GM18498 (cell line): ENCODE results near the gene MTERF1.
"Not testable (repeated sequence)": the region's sequence is repeated elsewhere in the genome, so short reads cannot be mapped to it uniquely, and the experiment has no call there.

Source experiments
- ATAC-seq: cut with Tn5 transposase; IDR thresholded peaks from one replicate; pipeline ENCODE4 v1.9.1; 2021; ENCODE audit warnings: mild to moderate bottlenecking, moderate library complexity; ENCODE audit not compliant: unreplicated experiment

MTERF1 gene, protein sequence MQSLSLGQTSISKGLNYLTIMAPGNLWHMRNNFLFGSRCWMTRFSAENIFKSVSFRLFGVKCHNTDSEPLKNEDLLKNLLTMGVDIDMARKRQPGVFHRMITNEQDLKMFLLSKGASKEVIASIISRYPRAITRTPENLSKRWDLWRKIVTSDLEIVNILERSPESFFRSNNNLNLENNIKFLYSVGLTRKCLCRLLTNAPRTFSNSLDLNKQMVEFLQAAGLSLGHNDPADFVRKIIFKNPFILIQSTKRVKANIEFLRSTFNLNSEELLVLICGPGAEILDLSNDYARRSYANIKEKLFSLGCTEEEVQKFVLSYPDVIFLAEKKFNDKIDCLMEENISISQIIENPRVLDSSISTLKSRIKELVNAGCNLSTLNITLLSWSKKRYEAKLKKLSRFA

DNA sequence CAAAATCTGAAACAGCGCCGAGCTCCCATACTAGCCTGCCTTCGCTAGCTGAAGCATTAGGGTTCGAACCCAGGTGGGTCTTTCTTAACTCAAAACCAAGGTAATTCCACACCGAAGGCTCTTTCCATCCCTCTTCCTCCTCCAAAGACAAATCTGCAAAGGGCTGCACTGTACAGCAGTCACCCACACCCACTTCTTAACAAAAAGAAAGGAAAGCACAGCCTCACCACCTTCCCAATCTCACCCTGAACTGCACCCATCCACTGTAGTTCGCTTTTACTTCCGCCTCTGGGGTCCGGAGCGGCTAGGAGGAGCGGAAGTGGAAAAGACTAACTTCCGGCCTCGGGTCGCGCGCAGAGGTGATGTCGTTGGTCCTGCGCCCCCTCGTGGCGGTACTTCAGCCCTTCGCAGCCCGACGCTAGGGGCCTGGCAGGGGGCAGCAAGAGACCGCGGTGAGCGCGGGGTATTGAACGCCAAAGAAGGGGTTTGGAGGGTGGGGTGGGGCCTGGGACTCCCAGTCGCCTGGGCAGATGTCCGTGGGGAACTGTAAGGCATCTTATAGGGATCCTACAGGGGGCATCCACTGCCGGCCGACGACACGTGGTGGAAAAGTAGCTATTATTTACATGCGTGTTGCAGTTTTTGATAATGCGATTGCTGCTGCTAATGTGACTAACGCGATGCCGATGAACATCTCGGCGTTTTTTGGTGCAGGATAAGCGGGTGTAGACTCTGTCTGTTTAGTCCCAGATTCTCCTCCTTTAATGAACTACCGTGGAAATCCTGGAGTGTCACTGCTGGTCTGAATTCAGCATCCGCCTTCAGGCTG, at the start of gene MTERF1:
MTERF1 (minus strand) TSS at position 290 of the 829 bp plus-strand sequence. CDS start 619 bp downstream, outside the sequence.
- peak; percentile 98 for ATAC-seq

DNA sequence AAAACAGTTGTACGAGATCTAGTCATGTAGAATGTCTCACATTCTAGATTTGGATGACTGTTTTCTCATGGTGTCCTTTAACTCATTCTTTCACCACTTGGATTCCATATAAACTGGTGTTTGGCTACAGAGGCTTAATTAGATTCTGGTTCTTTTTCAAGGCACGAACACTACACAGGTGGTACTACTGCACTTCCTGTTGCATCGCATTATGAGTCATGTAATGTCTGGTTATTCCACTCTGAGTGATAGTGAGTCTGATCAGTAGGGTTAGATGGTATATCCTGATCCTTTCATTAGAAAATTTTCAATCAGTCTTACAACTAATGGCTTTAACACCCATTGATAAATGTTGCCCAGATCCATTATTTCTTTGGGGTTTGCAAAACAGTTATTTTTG, 49.0 kb upstream of the MTERF1 start:
- peak; percentile 62 for ATAC-seq

DNA sequence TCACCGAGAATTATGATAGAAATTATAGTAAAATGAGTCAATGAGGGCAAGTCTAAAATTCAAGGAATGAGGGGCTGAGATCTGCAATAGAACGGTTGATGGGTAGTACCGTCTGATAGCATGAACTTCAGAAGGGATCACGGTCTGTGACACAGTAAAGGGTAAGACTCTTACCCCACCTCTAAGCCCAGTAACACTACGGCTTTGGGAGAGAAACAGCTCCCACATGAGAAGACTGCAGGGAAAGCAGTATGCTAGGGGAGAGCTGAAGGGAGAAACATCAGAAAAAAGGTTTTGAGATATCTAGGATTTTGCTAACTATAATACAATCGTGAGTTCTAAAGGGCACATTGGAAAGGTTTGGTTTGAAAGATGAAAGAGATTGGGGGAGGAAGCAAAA, 47.4 kb upstream of the MTERF1 start:
- no peak for ATAC-seq

DNA sequence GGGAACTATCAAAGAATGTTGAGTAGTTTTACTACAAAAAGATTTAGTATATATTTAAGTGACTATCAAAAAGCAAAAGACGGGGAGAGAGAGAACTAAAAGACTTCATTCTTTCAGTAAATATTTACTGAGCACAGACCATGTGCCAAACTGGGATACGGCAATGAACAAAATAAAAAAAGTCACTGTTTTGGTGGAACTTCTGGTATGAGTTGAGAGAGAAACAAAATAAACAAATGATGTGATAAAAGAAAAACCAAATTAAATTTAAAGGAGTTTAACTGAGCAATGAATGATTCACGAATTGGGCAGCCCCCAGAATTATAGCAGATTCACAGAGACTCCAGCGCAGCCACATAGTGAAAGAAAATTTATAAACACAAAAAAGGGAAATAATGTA, 42.4 kb upstream of the MTERF1 start:
- no peak for ATAC-seq

DNA sequence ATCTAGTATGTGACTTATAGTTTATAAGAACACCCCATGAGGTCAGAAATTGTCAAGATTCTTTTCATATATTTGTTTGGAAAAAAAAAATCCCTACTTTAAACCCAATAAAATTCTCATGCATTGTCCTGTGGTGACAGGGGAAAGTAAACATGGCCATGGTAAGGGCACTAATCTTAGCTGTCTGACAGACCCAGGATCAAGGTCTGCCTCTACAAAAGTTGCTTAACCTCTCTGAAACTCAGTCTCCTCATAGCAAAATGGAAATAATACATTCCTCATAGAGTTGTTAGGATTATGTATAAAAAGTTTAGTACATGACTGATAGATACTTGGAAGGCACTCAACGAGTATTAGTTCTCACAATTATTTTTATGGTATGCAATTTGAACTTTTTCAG, 37.9 kb upstream of the MTERF1 start:
- no peak for ATAC-seq

DNA sequence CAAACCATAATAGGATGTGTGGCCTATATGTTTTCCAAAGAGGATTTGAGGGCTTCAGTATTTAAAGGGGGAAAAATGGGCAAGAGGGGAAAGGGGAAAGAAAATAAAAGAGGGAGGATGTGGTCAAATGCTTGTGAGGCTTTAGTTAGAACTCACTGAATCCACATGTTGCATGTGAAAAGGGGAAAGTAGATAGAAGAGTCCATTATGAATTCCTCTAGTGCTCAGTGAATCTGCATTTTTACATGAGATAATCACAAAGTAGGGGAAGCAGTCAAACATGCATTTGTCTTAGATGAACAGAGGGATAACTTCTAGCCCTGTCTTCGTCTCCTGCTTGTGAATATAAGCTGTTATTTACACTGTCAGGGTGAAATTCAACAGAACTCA, 35.5 kb upstream of the MTERF1 start:
- no peak for ATAC-seq

DNA sequence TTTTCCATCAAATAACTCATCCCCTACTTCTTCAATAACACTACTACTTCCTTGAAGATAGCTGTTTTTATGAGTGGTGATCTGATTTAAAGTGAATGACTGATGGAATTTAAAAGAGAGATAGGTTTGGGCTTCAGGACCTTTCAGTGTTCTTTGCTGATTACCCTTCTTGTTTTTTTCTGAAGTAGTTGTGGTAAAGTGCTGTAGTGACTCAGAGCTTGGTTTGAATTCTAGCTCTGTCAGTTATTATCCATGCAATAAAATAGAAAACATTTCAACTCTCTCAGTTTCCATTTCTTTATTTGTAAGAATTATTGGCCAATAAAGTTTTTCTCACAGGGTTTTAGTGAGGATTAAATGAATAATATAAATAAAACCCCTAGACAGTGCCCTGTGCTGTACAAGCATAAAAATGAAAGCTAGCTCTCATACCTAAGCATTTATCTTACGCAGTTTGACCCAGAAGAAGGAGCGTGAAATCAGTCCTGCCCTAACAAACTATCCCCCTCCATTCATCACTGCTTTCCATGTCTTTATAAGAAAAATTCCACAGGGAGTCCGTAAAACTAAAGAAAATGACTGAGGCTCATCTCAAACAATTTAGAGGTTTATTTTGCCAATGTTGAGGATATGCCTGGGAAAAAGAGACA, 35.0 kb upstream of the MTERF1 start:
- ATAC-seq = no peak

DNA sequence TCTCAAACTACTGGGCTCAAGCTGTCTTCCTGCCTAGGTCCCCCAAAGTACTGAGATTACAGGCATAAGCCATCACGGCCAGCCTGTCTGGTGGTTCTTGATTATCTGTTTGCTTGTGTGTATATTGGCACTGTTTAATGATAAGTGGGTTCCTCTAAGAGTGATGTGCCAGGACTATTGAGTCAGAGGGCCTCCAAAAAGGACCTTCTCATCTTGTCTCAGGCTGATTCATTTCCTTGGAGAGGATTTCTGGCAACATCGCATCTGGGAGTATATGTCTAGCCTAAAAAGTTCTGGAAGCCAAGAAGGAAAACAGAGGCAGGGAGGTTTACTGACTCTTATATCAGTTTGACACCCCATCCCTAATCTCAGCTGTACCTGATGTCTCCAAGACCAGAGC, 33.1 kb upstream of the MTERF1 start:
- no peak for ATAC-seq

DNA sequence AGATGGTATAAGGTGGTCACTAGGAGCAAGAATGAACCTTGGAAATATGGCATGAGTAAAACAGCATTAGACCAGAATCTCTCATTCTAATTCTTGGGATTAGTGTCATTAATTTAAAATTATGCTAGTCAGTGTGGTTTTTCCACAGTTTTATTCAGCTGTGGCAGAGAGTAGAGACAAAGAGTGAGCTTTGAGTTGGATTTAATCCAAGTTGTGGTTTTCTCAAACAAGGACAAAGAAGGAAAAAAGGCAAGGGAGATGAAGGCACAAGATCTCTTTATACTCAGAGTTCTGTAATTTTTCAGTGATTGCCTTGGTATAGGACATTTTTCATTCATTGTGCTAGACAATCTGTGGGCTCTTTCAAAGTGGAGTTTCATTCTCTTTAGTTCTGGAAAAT, 32.0 kb upstream of the MTERF1 start:
- ATAC-seq = no peak

DNA sequence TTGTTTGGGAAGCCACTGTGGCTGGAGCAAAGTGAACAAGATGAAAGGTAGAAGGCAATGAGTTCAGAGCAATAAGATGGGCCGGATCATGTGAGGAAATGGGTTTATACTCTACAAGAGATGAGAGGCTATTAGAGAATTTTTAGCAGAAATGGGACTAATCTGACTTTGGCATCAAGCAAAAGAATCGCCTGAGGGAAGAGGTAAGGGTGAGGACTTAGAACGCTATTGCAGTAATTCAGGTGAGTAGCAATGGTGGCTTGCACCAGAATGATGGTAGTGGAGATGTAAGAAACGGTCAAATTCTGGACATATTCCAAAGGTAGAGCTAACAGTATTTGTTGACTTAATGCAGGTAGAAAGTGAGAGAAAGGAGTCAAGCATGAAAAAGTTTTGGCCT, 30.6 kb upstream of the MTERF1 start:
- no peak for ATAC-seq

DNA sequence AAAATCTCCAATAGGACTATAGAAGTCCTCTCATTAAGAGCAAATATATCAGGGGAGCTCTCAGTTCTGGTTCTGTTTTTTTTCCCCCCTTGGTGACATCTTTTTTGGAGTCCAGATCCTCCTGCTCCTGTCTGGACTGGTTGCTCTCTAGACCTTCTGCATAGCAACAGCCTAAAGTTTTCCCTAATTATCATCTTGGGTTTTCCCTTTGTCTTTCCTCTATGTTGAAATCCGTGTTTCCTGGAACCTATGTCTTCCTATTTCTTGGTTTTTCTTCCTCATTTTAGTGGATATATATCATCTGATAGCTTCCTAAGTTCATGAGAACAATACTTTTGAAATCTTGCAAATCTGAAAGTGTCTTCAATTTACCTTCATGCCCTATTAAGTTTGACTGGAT, 29.7 kb upstream of the MTERF1 start:
- no peak for ATAC-seq

DNA sequence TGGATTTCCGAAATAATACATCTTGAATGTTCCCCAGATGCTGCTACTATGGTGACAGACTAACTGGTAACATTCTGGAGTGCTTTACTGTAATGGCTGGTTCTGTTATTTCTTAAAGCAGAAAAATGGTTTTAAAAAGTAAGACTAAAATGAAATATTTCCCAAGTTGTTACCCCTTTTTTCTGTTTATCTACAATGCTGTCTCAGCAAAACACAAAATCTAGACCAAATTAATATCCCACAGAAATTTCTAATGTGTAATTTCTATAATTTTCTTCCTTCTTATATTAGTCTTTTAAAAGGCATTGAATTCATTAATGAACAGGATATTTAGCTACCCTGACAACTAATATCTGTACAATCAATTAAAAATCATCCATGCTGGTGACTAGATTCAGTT, 19.1 kb upstream of the MTERF1 start:
- ATAC-seq = no peak

DNA sequence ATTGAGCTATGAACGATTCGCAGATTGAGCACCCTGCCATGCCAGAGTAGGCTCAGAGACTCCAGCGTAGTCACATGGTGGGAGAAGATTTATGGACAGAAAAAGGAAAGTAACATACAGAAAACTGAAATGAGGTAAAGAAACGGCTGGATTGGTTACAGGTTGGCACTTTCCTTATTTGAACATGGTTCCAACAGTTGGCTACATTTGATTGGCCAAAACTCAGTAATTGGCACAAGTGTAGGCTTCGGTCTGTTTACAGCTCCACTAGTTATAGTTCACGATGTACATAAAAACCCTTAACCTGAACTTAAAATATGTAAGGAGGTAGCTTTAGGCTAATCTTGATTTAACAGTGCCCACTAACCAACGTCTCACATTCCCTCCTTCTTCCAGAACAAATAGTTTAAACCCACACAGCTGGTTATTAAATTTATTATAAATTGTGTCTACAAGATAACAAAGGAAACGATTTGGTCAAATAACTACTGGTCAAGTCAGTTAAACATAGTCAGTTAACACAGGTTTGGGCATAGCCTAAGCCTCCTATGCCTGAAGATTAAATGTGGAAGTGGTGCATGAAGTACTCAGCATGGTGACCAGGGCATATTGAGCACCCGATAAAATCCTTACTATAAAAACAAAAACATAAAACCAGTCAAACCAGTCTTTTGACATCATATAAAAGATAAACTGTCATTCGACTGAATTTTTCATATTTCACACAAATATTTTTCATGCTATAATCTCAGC, 17.9 kb upstream of the MTERF1 start:
- ATAC-seq = no peak

DNA sequence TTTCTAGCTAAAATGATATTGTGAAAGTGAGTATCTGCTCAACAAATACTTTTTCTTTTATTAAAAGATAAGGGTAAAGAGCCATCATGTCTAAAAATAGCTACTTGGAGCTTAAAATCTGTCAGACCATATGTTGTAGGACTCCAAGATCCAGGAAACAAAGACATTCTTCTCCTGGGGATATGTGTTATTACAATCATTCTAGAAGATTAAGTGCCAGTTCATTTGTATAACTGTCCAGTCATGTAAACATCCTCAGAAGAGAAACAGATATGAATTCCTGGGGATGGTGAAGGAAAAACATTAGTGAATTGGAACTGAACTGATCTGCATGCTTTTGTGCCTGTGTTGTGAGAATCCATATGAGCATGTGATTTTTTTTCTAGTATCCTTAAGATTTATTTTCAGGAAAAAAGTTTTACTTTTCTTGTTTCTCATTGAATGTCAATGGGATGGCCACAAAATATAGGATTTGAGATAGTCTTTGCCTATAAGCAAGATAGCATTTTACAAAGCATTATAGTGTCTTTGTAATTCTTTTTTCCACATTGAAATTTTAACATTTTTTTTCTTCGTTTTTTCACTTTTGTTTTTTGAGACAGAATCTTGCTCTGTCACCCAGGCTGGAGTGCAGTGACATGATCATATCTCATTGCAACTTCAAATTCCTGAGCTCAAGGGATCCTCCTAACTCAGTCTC, 14.4 kb upstream of the MTERF1 start:
- no peak for ATAC-seq

DNA sequence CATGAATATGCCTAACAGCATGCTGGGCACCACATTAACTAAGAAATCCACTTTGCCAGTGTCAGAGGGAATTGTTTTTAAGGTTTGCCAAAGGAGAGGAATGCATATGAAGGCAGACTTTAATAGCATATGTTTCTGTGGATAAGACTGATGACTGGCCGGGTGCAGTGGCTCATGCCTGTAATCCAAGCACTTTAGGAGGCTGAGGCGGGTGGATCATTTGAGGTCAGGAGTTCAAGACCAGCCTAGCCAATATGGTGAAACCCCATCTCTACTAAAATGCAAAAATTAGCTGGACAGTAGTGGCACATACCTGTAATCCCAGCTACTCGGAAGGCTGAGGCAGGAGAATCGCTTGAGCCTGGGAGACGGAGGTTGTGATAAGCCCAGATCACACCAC, 13.2 kb upstream of the MTERF1 start:
- not testable (repeated sequence) for ATAC-seq

DNA sequence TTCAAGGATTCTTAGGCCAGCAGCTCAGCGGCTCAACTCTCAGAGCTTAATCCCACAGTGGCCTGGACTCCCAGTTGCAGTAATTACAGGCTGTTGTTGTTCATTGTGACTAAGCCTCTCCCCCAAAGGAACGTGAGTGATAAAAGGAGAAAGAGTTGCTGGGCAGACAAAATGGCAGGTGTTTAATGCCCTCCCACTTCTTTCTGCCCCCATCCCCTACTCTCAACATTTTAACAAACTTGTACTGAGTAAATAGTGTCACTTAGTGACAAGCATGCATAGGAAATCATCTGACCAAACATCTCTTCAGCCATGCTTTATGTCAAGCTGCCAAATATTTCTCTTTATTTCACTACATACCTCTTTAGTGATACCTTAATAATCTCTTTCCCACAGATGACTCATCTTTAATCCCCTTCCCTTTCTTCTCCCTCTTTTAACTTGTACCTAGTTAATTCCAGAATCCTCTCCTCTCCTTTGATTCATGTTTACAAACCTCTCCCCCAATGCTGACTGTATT, 12.4 kb upstream of the MTERF1 start:
- no peak for ATAC-seq

DNA sequence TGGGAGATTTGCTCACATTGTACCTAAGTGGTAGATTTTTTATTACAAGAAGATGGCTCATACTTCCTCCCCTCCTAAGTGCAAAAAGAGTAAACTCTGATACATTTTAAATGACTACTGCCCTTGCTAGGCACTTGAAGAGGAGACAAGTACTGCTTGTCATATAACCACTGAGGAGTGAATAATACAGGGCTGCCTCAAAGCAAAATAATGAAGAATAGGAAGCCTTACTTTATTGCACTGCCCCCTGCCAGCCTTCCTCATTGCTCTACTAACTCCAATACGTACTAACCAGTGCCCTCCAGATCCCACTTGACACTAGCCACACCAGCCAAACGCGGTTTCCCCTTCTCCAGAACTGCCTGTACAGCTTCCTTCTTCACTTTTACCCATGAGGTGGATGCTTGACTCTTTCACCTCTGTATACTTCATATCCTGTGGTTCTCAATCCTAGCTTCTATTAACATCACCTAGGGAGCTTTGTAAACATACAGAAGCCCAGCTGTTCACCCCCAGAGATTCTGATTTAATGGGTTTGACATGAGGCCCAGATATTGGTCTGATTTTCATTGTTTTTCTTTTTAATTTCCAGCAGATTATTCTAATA, 11.7 kb upstream of the MTERF1 start:
- ATAC-seq = no peak

DNA sequence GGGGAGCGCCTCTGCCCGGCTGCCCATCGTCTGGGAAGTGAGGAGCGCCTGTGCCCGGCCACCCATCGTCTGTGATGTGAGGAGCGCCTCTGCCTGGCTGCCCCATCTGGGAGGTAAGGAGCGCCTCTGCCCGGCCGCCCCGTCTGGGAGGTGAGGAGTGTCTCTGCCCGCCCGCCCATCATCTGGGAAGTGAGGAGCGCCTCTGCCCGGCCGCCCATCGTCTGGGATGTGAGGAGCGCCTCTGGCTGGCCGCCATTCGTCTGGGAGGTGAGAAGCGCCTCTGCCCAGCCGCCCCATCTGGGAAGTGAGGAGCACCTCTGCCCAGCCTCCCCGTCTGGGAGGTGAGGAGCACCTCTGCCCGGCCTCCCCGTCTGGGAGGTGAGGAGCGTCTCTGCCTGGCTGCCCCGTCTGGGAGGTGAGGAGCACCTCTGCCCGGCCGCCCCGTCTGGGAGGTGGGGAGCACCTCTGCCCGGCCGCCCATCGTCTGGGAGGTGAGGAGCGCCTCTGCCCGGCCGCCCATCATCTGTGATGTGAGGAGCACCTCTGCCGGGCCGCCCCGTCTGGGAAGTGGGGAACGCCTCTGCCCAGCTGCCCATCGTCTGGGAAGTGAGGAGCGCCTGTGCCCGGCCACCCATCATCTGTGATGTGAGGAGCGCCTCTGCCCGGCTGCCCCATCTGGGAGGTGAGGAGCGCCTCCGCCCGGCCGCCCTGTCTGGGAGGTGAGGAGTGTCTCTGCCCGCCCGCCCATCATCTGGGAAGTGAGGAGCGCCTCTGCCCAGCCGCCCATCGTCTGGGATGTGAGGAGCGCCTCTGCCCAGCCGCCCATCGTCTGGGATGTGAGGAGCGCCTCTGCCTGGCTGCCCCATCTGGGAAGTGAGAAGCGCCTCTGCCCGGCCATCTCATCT, 8.0 kb upstream of the MTERF1 start:
- ATAC-seq = not testable (repeated sequence)
